ENCODE measurements around the gene LRRTM1. TPM values are rescaled to one million over a fixed set of nuclear protein-coding genes. Genes with fewer than 3 reads are reported as not detected.

The LRRTM1 gene
- total and polyA plus RNA-seq, 2 experiments from 2014 or later, result 12.6 to 17.4 TPM

DNA sequence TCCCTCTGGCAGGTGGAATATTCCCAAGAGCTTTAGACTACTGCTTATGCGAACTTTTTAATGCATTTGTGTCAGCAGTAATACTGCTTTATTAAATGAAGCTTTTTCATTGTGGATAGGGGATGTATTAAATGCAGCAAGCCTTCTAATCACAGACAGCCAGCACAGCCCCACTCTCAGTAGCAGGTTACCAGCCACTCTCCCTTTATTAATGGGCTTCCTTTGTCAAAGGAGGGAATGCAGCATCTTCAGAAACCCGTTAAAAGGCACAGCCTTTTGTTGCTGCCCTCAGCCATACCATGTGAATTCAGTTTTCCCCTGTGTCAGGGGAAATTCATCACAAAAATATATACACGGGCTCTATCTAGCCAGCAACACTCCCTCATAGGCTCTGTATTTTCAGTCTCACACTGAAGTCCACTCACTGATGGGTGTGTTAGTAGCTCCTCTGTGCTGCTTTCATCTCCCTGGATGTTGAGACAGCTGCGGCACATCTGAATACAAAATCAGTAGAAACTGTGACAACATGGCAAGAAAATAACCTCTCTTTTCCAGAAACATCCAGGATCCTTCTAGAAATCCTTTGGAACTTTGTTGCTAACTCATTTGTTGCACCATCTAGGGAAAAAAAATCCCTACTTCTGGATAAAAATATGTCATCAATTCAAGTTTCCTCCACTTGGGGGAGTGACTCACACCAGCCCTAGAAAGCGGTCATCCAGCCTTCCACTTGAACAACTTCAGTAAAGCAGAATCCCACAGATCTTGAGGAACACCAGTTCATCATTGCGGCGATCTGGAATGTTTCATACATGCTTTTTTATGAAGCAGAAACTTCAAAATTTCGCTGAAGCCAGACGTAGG lies 48.4 kb downstream of the LRRTM1 start:
- H3K36me3 ChIP-seq, result no peaks in the 10 kb centered on the region
- no peaks in the 10 kb centered on the region for H3K4me1 ChIP-seq (ENCODE audit: low read depth)
- no peak overlapping the region for H3K27ac ChIP-seq
- no peaks in the 10 kb centered on the region for H3K9me3 ChIP-seq (ENCODE audit: low read depth)
- H3K4me3 ChIP-seq, result no peak overlapping the region
- peak; percentile 6 to 51 for DNase-seq (ENCODE audit: low read depth in 1 of 2, low spot score in 1 of 2)
- TF ChIP-seq, protein P1, sequence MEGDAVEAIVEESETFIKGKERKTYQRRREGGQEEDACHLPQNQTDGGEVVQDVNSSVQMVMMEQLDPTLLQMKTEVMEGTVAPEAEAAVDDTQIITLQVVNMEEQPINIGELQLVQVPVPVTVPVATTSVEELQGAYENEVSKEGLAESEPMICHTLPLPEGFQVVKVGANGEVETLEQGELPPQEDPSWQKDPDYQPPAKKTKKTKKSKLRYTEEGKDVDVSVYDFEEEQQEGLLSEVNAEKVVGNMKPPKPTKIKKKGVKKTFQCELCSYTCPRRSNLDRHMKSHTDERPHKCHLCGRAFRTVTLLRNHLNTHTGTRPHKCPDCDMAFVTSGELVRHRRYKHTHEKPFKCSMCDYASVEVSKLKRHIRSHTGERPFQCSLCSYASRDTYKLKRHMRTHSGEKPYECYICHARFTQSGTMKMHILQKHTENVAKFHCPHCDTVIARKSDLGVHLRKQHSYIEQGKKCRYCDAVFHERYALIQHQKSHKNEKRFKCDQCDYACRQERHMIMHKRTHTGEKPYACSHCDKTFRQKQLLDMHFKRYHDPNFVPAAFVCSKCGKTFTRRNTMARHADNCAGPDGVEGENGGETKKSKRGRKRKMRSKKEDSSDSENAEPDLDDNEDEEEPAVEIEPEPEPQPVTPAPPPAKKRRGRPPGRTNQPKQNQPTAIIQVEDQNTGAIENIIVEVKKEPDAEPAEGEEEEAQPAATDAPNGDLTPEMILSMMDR (IDR thresholded peaks at IDR 0.05; ENCODE audit: low read depth, low read length), result no peak
- no peaks in the 10 kb centered on the region for H3K27me3 ChIP-seq

DNA sequence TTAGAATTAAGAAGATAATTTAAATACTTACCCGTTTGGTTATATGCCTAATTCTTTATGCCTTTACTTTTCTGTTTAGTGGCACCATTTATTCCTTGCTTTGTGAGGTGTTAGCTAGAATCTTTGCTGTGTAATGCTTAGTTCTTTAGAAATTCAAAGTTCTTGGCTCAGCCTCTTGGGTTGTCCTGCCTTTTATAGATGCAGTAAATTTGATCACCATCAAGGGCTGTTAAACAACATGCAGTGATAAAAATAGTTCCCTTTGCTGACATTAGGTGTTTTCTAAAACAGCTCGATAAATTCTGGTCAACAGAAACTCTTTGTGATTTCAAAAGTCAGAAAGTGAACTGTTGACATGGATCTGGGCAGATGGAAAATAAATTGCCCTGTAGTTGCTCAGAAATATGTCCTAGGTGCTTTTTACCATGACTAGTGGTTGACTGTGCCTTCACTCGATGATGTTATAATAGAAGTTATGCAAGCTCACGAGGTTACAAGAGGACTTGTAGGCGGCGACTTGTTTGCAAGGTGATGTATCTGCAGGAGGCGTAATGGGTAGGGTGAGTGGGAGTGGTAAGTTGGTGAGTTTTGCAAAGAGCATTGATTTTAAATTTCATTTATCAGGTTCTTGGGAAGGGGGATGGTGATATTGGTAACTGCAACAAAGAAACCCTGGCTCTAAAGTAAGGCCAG lies 52.1 kb downstream of the LRRTM1 start:
- no peaks in the 10 kb centered on the region for H3K4me1 ChIP-seq (ENCODE audit: low read depth)
- H3K9me3 ChIP-seq (ENCODE audit: low read depth), result no peaks in the 10 kb centered on the region
- no peak overlapping the region for H3K27ac ChIP-seq
- no peak overlapping the region for H3K4me3 ChIP-seq
- no peak for DNase-seq (ENCODE audit: low read depth in 1 of 2, low spot score in 1 of 2)
- H3K27me3 ChIP-seq, result no peaks in the 10 kb centered on the region
- TF ChIP-seq, protein P1 (IDR thresholded peaks at IDR 0.05; ENCODE audit: low read depth, low read length), result no peak
- H3K36me3 ChIP-seq, result no peaks in the 10 kb centered on the region

Measured in cardiac muscle cell (in vitro differentiated cells and primary cell).